Parathyroid adenoma (tissue), 2 donors: ENCODE data around the gene EFCAB6.

ENCODE experiments used
- H2AFZ ChIP-seq: fragments of 300-600 bp; sonication (generic); one replicate; pipeline ENCODE4 v1.7.0; 2017; ENCODE audit warnings: antibody characterized with exemption, mild to moderate bottlenecking
- H3K27ac ChIP-seq: fragments of 300-600 bp; sonication (generic); one replicate; pipeline ENCODE4 v1.7.0; 2017
- H3K27me3 ChIP-seq: fragments of 300-600 bp; sonication (generic); one replicate; pipeline ENCODE4 v1.7.0; 2017; ENCODE audit warnings: low read length; ENCODE audit not compliant: control insufficient read depth, insufficient read depth
- H3K36me3 ChIP-seq: fragments of 300-600 bp; sonication (generic); one replicate; pipeline ENCODE4 v1.7.0; 2017; ENCODE audit warnings: low read length; ENCODE audit not compliant: control insufficient read depth, insufficient read depth
- H3K4me1 ChIP-seq: fragments of 300-600 bp; sonication (generic); one replicate; pipeline ENCODE4 v1.7.0; 2017; ENCODE audit warnings: control low read depth
- H3K4me2 ChIP-seq: fragments of 300-600 bp; sonication (generic); one replicate; pipeline ENCODE4 v1.7.0; 2017; ENCODE audit warnings: low read length
- H3K4me3 ChIP-seq: fragments of 300-600 bp; sonication (generic); one replicate; pipeline ENCODE4 v1.7.0; 2017; ENCODE audit warnings: low read depth, low read length
- H3K79me2 ChIP-seq: fragments of 300-600 bp; sonication (generic); one replicate; pipeline ENCODE4 v1.7.0; 2017; ENCODE audit warnings: control low read depth
- H3K9ac ChIP-seq: fragments of 300-600 bp; sonication (generic); one replicate; pipeline ENCODE4 v1.7.0; 2017; ENCODE audit warnings: mild to moderate bottlenecking
- H3K9me3 ChIP-seq: fragments of 300-600 bp; sonication (generic); one replicate; pipeline ENCODE4 v1.7.0; 2017; ENCODE audit warnings: low read length; ENCODE audit not compliant: control insufficient read depth
- CTCF ChIP-seq: fragments of 300-600 bp; sonication (generic); IDR thresholded peaks from one replicate; pipeline ENCODE4 v1.7.0; 2017; ENCODE audit warnings: antibody characterized with exemption, mild to moderate bottlenecking
- donor health status: primary hyperparathyroidism.

Gene EFCAB6

GRCh38 chr22:43681731-43682360 lies 130.3 kb downstream of the EFCAB6 start:
- Histone ChIP-seq H3K4me1 (no peaks in the 10 kb centered on the region), H3K4me2 (no peak overlapping the region), H3K36me3 (no peaks in the 10 kb centered on the region), H3K9ac (no peak overlapping the region), H2AFZ (no peak overlapping the region), H3K4me3 (no peak overlapping the region), H3K79me2 (no peaks in the 10 kb centered on the region), H3K27ac (no peak overlapping the region), H3K27me3 (no peaks in the 10 kb centered on the region), H3K9me3 (no peaks in the 10 kb centered on the region)
- TF ChIP-seq CTCF, result no peak

- Histone ChIP-seq H3K27me3 (no peaks in the 10 kb centered on the region), H3K4me2 (no peak overlapping the region), H2AFZ (no peak overlapping the region), H3K36me3 (no peaks in the 10 kb centered on the region), H3K4me1 (no peaks in the 10 kb centered on the region), H3K9ac (no peak overlapping the region), H3K9me3 (no peaks in the 10 kb centered on the region), H3K27ac (no peak overlapping the region), H3K79me2 (no peaks in the 10 kb centered on the region), H3K4me3 (no peak overlapping the region)
- TF ChIP-seq CTCF, result no peak
Measured at GRCh38 chr22:43670513-43670912, 141.6 kb downstream of the EFCAB6 start.

- no peaks in the 10 kb centered on the region for H3K9me3 ChIP-seq
- H3K4me1 ChIP-seq, result no peaks in the 10 kb centered on the region
- no peak overlapping the region for H3K4me3 ChIP-seq
- no peak overlapping the region for H2AFZ ChIP-seq
- H3K27me3 ChIP-seq, result no peaks in the 10 kb centered on the region
- H3K36me3 ChIP-seq, result no peaks in the 10 kb centered on the region
- no peak overlapping the region for H3K9ac ChIP-seq
- no peak overlapping the region for H3K4me2 ChIP-seq
- no peaks in the 10 kb centered on the region for H3K79me2 ChIP-seq
- no peak for TF ChIP-seq CTCF
- no peak overlapping the region for H3K27ac ChIP-seq
Measured at GRCh38 chr22:43669190-43669589, 142.9 kb downstream of the EFCAB6 start.

GRCh38 chr22:43667656-43668055 lies 144.4 kb downstream of the EFCAB6 start:
- Histone ChIP-seq H3K4me3 (no peak overlapping the region), H3K79me2 (no peaks in the 10 kb centered on the region), H3K9ac (no peak overlapping the region), H3K36me3 (no peaks in the 10 kb centered on the region), H2AFZ (no peak overlapping the region), H3K27ac (no peak overlapping the region), H3K9me3 (no peaks in the 10 kb centered on the region), H3K27me3 (no peaks in the 10 kb centered on the region), H3K4me1 (no peaks in the 10 kb centered on the region), H3K4me2 (no peak overlapping the region)
- no peak for TF ChIP-seq CTCF

GRCh38 chr22:43666457-43666856 lies 145.6 kb downstream of the EFCAB6 start:
- Histone ChIP-seq H3K9me3 (no peaks in the 10 kb centered on the region), H3K4me2 (no peak overlapping the region), H3K27me3 (no peaks in the 10 kb centered on the region), H3K36me3 (no peaks in the 10 kb centered on the region), H2AFZ (no peak overlapping the region), H3K27ac (no peak overlapping the region), H3K9ac (no peak overlapping the region), H3K4me1 (no peaks in the 10 kb centered on the region), H3K4me3 (no peak overlapping the region), H3K79me2 (no peaks in the 10 kb centered on the region)
- no peak for TF ChIP-seq CTCF
